T-helper 22 cell (primary cell): ENCODE measurements around the gene EEF1AKMT3.
"Not testable (repeated sequence)": the region's sequence is repeated elsewhere in the genome, so short reads cannot be mapped to it uniquely, and the experiment has no call there.

Experiments used
- DNase-seq: peaks from one replicate; pipeline ENCODE4 v3.0.0-alpha.2; 2020; ENCODE audit warnings: low read depth

Gene EEF1AKMT3

GRCh38 chr12:57765698-57766463, 6.5 kb upstream of the EEF1AKMT3 start:
- DNase-seq, result no peak

- DNase-seq, result no peak
Measured at GRCh38 chr12:57766464-57767304, 5.7 kb upstream of the EEF1AKMT3 start, which contains the start of gene CYP27B1. CYP27B1 (minus strand) TSS chr12:57767078; CDS start chr12:57767041, 37 bp downstream.

- DNase-seq, result no peak
Measured at GRCh38 chr12:57767305-57767698, 5.1 kb upstream of the EEF1AKMT3 start.

- DNase-seq, result no peak
Measured at GRCh38 chr12:57767876-57768275, 4.5 kb upstream of the EEF1AKMT3 start.

DNA sequence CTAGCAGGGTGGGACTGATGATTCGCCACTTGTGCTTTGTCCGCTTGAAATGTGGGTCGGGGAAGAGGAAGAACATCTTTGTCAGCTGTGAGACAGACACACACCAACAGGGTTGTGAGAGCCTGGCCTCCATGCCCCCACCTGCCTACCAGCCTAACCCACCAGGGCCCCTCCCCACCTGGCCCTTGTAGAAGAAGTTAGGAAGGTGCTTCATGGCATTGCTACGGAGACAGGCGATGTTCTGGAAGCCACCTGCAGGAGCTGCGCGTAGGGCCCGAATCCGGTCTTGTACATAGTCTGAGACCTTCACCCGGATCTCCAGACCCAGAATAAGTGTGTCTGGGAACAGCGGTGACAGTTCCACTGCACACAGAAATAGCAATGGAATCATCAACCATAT, 2.8 kb upstream of the EEF1AKMT3 start:
- DNase-seq, result no peak

DNA sequence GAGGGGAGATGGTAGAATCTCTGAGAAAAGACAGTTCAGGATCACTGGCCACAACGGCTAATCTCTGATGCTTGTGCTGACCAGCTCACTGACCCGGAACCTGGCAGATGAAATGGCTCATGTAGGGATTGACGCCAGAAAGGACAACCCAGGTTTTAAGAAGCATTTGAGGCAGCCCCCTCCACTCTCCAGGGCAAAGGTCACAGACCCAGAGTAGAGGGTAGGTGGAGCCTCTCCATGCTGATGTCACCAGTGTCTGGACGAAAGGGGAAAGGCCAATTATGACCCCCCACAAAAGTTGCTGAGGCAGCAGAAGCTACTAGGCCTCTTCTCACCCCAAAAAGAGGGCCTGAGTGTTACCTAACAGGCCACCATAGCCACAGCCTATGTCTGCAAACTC, 1.7 kb upstream of the EEF1AKMT3 start:
- DNase-seq, result no peak

GRCh38 chr12:57771236-57771872, 1.1 kb upstream of the EEF1AKMT3 start:
- DNase-seq, result peak; percentile 79

GRCh38 chr12:57771873-57772428, 463 bp upstream of the EEF1AKMT3 start, which contains the start of gene METTL1:
METTL1 (minus strand) TSS chr12:57772105; CDS start chr12:57772083, 22 bp downstream.
- peak; percentile 87 for DNase-seq

DNA sequence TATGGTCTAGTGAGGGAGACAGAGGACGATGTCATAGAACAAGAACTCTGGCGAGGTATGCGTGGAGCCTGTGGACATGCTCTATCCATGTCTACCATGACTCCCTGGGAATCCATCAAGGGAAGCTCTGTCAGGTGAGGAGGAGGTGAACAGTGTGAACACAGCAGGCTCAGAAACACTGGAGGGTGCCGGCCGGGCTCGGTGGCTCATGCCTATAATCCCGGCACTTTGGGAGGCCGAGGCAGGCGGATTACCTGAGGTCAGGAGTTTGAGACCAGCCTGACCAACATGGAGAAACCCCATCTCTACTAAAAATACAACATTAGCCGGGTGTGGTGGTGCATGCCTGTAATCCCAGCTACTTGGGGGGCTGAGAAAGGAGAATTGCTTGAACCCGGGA, 2.2 kb downstream of the EEF1AKMT3 start:
- not testable (repeated sequence) for DNase-seq

DNA sequence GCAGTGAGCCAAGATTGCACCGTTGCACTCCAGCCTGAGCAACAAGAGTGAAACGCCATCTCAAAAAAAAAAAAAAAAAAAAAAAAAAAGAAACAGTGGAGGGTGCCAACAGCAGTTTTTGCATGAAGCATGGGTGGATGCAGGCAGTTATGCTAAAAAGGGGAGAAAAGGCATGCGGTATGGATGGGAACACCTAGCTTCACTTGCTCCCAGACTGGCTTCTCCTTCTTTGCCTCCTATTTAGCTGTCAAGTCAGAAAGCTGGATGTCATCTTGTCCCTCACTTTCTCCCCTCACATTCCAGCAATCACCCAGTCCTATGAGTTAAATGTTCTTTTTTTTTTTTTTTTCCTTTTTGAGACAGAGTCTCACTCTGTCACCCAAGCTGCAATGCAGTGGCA, 2.6 kb downstream of the EEF1AKMT3 start:
- no peak for DNase-seq

DNA sequence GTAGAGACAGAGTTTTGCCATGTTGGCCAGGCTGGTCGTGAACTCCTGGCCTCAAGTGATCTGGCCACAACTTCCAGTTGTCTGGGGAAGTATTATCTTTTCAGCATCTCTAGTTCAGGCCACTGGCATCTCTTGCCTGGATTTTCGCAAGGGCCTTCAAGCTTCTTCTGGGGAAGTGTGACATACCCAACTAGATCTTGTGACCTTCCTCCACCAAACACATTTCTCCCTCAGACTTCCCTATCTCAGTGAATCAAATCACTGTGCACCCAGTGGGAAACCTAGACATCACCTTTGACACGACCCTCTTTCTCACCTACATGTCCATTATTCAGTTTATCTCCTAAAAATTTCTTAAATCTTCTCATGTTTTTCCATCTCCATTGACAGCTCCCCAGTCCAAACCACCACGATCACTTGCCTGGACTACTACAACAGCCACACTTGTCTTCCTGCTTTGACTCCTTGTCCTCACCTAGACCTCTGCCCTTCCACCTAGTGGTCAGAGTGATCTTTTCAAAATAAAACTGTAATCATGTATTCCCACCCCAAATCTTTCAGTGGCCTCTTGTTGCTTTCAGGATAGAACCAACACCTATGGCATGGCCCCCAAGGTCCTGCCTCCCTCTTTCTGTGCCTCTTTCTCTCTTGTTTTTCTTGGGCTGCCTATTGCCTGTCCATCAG, 3.3 kb downstream of the EEF1AKMT3 start:
- DNase-seq, result no peak

DNA sequence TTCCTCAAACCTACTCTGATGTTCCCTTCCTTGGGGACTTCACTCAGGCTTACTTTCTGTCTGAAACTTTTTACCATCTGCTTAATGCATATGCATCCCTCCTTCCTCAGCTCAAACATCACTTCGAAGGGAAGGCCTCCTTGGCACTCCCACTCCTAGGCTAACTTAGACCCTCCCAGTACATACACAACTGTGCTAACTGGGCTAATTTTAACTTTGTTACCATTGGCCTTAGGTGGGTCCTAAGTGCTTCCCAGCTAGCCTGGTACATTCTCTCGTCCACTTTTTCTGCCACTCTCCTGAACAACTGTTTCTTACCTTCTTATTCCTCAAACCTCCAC, 3.8 kb downstream of the EEF1AKMT3 start:
- no peak for DNase-seq

DNA sequence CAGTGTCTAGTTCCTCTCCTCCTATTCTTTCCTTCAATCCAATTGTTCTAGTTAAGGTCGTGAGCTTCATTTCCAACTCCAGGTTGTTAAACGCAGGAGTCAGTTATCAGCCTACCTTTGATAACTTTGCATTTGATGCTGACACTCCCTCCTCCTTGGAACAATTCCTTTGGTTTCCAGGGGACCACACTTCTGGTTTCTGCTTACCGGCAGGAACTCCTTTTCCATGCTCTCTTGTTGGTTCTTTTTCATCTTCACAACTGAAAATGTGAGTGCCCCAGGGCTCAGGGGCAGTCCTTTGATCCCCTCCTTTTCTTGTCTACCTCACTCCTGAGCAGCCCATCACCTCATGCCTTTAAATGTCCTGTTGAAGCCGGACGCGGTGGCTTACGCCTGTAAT, 5.0 kb downstream of the EEF1AKMT3 start:
- DNase-seq, result no peak

- no peak for DNase-seq
Measured at GRCh38 chr12:57777911-57778310, 5.5 kb downstream of the EEF1AKMT3 start.

GRCh38 chr12:57779736-57780135, 7.3 kb downstream of the EEF1AKMT3 start:
- DNase-seq, result no peak

- DNase-seq, result no peak
Measured at GRCh38 chr12:57780284-57780897, 8.0 kb downstream of the EEF1AKMT3 start.

- DNase-seq, result no peak
Measured at GRCh38 chr12:57781244-57781643, 8.8 kb downstream of the EEF1AKMT3 start.

DNA sequence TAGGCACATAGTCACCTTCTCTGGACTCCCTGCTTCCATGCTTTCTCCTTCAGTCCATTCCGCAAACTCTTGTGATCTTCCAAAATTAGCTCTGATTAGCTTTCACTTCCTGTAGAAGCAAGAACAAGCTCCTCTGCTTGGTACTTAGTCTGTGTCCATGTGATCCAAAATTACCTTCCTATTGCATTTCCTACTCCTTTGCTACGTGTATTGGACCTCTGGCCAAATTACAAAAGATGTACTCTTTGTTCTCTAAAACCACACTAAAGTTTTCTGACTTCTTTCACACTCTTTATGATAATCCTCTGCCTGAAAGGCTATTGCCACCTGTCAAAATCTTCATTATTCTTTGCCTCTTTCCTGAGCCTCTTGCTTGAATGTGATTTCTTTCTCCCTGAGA, 9.4 kb downstream of the EEF1AKMT3 start:
- DNase-seq, result no peak

DNA sequence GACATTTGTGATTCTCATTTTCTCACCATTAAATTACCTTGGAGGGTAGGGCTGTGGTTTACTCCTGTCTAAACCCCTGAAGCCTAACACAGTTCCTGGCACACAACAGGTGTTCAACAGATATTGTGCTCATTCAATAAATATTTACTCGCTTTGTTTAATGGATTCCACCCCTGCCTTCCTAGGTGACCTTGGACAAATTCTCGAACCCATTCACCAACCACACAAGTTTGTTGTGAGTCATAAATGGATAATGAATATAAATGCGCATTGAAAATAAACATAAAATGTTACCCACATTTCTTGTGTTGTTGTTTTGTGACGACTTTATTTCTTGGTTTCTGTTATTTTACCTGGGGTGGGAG, 9.8 kb downstream of the EEF1AKMT3 start:
- no peak for DNase-seq

DNA sequence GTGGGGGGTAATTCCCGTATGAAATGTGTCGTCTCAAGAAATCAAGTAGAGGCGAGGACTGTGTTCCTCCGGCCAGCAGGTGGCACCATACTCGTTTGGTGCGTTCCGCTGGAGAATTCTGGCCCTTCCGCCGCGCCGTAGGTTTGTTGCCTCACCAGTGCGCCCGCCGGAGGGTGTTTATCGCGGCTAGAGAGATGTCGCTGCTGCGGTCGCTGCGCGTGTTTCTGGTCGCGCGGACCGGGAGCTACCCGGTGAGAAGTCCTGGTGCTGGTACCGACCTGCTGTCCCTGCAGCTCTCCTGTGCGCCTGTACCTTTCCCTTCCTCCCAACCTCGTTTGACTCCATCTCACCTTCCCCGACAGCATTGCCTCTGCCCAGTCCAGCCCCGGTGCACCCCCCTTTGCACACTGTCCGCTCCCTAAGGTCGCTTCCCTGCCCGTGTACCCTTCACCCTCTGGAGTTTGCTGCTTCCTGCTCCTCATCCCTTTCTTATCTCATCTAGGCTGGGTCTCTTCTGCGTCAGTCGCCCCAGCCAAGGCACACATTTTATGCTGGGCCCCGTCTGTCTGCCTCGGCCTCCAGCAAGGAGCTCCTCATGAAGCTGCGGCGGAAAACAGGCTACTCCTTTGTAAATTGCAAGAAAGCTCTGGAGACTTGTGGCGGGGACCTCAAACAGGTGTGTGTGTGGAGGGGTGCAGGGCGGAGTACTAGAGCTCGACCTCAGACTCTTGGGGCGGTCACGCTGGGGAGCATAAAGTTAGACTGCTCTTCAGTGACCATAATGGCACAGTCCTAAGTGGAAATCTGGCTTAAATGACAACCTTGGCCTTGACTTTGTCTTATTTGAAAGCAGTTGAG, 10.4 kb downstream of the EEF1AKMT3 start, which contains the start of gene TSFM:
TSFM (plus strand) TSS at position 180 of the 858 bp plus-strand sequence; CDS start at position 195, 15 bp downstream.
- peak; percentile 92 for DNase-seq
